ENCODE data around the gene ENTPD6.

Gene ENTPD6

DNA sequence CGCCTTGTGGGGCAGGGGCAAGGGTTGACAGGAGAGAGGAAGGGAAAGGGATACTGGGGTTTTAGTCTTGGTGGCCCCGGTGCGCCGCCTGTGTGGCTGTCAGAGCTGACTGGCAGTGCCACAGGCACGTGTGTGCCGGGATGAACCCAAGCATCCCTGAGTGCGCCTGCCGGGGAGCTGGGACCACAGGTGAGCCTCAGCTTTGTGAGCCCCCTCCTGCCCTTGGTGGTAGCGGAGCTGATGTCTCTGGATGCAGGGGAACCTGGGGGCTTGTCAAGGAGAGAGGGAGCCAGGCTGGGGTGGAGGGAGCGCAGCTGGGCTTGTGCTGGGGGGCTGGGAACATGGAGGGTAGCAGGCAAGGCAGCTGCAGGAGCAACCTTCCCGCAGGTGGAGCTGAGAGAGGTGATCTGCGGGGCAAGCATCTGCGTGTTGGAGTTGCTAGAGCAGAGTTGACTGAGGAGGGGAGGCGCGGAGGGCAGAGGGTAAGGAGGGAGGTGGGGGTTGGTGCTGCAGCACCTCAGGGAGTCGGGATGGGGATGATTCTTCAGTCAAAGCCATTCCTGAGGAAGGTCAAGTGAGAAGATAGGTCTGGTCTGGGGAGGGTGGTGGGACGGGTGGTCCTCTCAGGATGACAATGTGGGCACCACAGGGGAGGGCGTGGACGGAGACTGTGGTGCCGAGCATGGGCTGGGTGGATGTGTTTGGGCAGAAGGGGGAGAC is 80.5 kb downstream of the ENTPD6 start:
- H3K4me3 ChIP-seq (ENCODE audit: low read depth, low read length) = no peak overlapping the region
